Tibial artery (tissue), 4 donors: ENCODE data around the gene SLC35E1.
"Not testable (repeated sequence)": the region's sequence is repeated elsewhere in the genome, so short reads cannot be mapped to it uniquely, and the experiment has no call there.

Experiments
- DNase-seq, 2 donors: peaks; one replicate each; pipeline ENCODE4 v3.0.0-alpha.2; 2019
- H3K27ac ChIP-seq, 2 donors: fragments of 200-600 bp; sonication (generic) in 1 of 2; 1 replicate in 1 of 2; 2 replicates in 1 of 2; pipeline ENCODE4 v1.5.1; 2018 to 2019; ENCODE audit warnings: mild to moderate bottlenecking in 1 of 2
- H3K27me3 ChIP-seq, 2 donors: fragments of 200-600 bp; sonication (generic) in 1 of 2; one replicate each; pipeline versions ENCODE4 v1.5.1 to v1.6.0; 2016 to 2019
- H3K36me3 ChIP-seq, 3 donors: fragments of 200-600 bp; sonication (generic) in 2 of 3; one replicate each; pipeline ENCODE4 v1.5.1; 2016 to 2019; ENCODE audit warnings: mild to moderate bottlenecking in 2 of 3
- H3K4me1 ChIP-seq, 4 donors: fragments of 200-600 bp; sonication (generic) in 2 of 4; 1 replicate in 3 of 4; 2 replicates in 1 of 4; pipeline ENCODE4 v1.5.1; 2016 to 2019
- H3K4me3 ChIP-seq, 2 donors: fragments of 200-600 bp; sonication (generic) in 1 of 2; 1 replicate in 1 of 2; 2 replicates in 1 of 2; pipeline ENCODE4 v1.5.1; 2018 to 2019; ENCODE audit warnings: mild to moderate bottlenecking in 2 of 2
- H3K9me3 ChIP-seq, 3 donors: fragments of 200-600 bp; sonication (generic) in 1 of 3; one replicate each; pipeline ENCODE4 v1.5.1; 2016 to 2019
- intact Hi-C: fragments of 100-400 bp; cut with DNase I; formaldehyde crosslinking; loops from one replicate; pipeline ENCODE4 v1.15.0; 2023; ENCODE audit warnings: low total_unique reads
- TF ChIP-seq, protein P1 (sequence below), 2 experiments: fragments of 200-600 bp in 1 of 2; fragments of 450-650 bp in 1 of 2; IDR thresholded peaks; one replicate each; pipeline ENCODE4 v1.5.1; 2017 to 2019; ENCODE audit warnings: antibody characterized with exemption in 2 of 2, mild to moderate bottlenecking in 1 of 2, moderate library complexity in 1 of 2

Gene SLC35E1

DNA sequence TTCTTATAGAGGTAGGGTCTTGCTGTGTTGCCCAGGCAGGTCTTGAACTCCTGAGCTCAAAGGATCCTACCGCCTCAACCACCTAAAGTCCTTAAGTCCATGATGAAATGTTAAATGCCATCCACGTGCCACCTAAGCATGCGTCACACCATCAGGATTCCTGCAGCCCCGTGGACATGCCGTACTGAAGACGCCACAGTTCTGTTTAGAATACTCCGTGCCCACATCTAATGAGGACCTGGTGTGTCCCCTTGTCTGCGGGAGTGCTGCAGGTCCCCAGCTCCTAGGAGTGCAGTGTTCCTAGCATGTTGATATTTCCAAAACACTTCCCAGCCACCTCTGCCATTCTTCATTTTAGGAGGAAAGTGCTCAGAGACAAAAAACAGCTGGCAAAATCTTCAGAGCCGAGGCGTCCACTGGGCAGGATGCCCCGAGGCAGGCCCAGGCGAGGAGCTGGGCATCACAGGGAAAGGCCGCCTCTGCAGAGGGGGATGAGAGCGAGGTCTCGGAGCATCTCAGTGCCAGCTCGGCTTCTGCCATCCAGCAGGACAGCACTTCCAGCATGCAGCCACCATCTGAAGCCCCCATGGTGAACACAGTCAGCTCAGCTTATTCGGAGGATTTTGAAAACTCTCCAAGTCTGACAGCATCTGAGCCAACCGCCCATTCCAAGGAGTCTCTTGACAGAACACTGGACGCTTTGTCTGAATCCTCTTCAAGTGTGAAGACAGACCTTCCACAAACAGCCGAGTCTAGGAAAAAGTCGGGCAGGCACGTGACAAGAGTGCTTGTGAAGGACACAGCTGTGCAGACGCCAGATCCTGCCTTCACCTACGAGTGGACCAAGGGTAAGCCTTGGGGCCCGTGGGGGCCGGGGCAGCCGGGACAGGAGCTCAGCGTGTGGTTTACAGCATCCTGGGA, 62.8 kb downstream of the SLC35E1 start:
- Histone ChIP-seq H3K4me3 (no peak overlapping the region), H3K27ac (peak overlapping the region in 1 of 2 donors; percentile 31), H3K4me1 (no peaks in the 10 kb centered on the region), H3K36me3 (peaks cover 10 to 60% (median 53%) of the 10 kb centered on the region in 3 donors), H3K9me3 (no peaks in the 10 kb centered on the region), H3K27me3 (no peaks in the 10 kb centered on the region)
- peak in 1 of 2 donors; percentile 38 for DNase-seq
- intact Hi-C loops: no loop called here
- TF ChIP-seq, protein P1, sequence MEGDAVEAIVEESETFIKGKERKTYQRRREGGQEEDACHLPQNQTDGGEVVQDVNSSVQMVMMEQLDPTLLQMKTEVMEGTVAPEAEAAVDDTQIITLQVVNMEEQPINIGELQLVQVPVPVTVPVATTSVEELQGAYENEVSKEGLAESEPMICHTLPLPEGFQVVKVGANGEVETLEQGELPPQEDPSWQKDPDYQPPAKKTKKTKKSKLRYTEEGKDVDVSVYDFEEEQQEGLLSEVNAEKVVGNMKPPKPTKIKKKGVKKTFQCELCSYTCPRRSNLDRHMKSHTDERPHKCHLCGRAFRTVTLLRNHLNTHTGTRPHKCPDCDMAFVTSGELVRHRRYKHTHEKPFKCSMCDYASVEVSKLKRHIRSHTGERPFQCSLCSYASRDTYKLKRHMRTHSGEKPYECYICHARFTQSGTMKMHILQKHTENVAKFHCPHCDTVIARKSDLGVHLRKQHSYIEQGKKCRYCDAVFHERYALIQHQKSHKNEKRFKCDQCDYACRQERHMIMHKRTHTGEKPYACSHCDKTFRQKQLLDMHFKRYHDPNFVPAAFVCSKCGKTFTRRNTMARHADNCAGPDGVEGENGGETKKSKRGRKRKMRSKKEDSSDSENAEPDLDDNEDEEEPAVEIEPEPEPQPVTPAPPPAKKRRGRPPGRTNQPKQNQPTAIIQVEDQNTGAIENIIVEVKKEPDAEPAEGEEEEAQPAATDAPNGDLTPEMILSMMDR (IDR thresholded peaks at IDR 0.05): no peak

DNA sequence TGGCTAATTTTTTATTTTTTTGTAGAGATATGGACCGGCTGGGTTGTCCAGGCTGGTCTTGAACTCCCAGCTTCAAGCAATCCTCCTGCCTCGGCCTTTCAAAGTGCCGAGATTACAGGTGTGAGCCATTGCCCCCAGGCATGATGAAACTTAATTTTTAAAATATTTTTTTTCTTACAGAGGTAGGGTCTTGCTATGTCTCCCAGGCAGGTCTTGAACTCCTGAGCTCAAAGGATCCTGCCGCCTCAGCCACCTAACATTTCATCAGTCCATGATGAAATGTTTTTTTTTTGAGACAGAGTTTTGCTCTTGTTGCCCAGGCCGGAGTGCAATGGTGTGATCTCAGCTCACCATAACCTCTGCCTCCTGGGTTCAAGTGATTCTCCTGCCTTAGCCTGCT, 63.7 kb downstream of the SLC35E1 start:
- DNase-seq: no peak
- Histone ChIP-seq H3K36me3 (peaks cover 6 to 60% (median 52%) of the 10 kb centered on the region in 3 donors), H3K4me3 (no peak overlapping the region), H3K27ac (no peak overlapping the region), H3K9me3 (no peaks in the 10 kb centered on the region), H3K4me1 (no peaks in the 10 kb centered on the region), H3K27me3 (no peaks in the 10 kb centered on the region)
- intact Hi-C loops: no loop called here
- TF ChIP-seq, protein P1 (IDR thresholded peaks at IDR 0.05): no peak

DNA sequence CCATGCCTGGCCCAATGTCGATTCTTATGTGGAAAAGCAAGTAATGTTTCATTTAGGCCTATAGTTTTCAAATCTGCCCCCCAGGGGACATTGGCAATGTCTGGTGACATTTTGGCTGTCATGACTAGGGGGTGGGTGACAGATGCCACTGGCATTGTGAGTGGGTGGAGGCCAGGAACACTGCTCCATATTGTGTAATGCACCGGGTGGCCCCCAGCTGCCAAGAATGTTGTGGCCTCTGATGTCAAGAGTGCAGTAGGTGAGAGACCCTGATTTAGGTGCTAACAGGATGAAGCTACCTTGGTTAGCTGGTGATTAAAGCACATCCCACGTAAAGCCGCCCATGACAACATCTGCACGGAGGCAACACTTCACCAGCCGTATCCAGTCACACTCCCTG, 65.3 kb downstream of the SLC35E1 start:
- Histone ChIP-seq H3K9me3 (no peaks in the 10 kb centered on the region), H3K4me3 (no peak overlapping the region), H3K4me1 (no peaks in the 10 kb centered on the region), H3K27ac (no peak overlapping the region), H3K36me3 (peaks cover 8 to 58% (median 52%) of the 10 kb centered on the region in 3 donors), H3K27me3 (no peaks in the 10 kb centered on the region)
- intact Hi-C loops: no loop called here
- DNase-seq: no peak
- TF ChIP-seq, protein P1 (IDR thresholded peaks at IDR 0.05): no peak

DNA sequence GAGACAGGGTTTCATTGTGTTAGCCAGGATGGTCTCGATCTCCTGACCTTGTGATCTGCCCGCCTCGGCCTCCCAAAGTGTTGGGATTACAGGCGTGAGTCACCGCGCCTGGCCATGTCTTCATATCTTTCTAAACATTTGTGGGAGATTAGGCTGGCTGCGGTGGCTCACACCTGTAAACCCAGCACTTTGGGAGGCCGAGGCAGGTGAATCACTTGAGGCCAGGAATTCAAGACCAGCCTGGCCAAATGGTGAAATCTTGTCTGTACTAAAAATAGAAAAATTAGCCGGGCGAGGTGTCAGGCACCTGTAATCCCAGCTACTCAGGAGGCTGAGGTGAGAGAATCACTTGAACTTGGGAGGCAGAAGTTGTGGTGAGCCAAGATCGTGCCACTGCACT, 66.1 kb downstream of the SLC35E1 start:
- DNase-seq, H3K27ac ChIP-seq, H3K27me3 ChIP-seq, intact Hi-C loops, H3K4me3 ChIP-seq, H3K9me3 ChIP-seq, H3K4me1 ChIP-seq: not testable (repeated sequence)
- peaks cover 11 to 60% (median 54%) of the 10 kb centered on the region in 3 donors for H3K36me3 ChIP-seq

DNA sequence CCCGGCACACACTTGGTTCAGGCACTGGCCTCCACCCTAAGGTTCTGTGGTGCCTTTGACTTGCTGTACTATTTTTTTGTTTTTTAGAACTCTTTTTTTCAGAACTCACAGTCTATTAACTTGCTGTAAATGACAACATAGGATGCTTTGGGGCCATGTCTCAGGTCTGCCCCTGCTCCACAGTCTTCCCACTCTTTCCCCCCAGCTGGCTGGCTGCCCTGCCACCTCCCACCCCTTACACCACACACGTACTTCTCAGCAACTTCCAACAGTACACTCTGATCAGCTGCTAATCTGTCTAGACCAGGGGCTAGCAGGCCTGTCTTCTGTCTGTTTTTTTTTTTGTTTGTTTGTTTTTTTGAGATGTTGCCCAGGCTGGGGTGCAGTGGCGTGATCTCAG, 67.9 kb downstream of the SLC35E1 start:
- Histone ChIP-seq H3K27ac (no peak overlapping the region), H3K4me3 (no peak overlapping the region), H3K27me3 (no peaks in the 10 kb centered on the region), H3K4me1 (no peaks in the 10 kb centered on the region), H3K9me3 (no peaks in the 10 kb centered on the region), H3K36me3 (peaks cover 13 to 55% (median 39%) of the 10 kb centered on the region in 3 donors)
- intact Hi-C loops: no loop called here
- no peak for DNase-seq
- TF ChIP-seq, protein P1 (IDR thresholded peaks at IDR 0.05): no peak
